Measurements from ENCODE around the gene FOXD4.
"Not testable (repeated sequence)": the region's sequence is repeated elsewhere in the genome, so short reads cannot be mapped to it uniquely, and the experiment has no call there.

Gene FOXD4

DNA sequence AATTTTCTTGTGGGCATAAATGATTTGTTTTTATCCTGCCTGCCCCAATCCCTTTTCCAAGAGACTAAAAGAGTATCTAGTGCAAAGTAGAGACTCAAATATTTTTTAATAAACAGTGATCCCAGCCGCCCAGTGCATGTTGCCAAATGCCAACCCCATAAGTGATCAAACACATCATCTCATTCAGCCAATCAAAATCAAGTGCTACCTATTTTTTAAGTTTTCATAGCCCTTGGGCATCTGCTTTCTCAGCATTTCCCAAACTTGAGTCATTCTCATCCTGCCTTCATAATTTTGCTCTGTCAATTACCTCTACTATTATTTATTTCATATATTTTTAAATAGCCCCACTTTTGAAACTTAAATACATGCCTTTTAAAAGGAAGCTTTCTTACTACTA is 27.4 kb downstream of the FOXD4 start:
- not testable (repeated sequence) for DNase-seq

DNA sequence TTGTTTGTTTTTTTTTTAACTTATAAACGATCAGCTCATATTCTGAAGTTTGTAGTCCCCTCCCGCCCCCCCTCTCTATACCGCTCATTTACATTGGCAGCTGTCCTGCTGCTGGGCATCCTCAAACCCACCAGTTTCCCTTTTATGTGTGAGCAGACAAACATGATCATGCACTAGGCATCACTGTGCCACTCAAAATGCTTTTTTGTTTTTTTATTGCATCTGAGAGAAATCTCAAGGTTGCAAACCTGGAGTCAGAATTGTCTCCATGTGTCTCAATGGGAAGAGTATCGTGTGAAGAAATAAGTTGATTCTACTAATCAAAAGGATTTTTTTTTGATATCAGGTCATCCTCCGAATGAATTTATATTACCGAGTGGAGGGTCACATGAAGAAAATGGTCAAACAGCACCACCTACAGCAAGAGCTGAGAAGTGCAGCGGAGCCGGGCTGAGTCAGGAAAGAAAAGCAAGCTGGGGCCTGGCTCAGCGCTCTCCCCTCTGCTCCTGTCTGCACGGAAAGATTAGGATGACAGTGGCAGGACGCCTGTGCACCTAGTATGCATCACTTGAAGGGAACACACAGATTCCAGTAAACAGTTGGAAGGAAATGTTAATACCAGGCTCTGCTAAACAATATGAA is 29.7 kb downstream of the FOXD4 start:
- DNase-seq, result not testable (repeated sequence)

DNA sequence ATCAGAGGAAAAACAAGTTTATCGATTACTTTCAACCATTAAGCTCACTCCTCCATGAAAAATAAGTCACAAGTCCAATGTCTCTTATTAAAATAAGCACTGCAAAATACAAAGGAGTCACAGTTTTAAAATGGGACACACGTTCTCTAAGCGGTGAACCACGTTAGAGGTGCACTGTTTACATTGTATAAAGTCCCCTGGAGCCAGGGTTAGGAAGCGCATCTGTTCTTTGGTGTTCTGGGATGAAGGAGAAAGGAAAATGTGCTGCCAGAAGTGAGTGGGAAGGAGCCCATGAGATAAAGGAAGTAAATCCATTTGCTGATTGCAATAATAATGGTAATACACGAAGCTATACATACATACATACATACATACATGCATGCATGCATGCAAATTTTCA is 30.4 kb downstream of the FOXD4 start:
- not testable (repeated sequence) for DNase-seq

DNA sequence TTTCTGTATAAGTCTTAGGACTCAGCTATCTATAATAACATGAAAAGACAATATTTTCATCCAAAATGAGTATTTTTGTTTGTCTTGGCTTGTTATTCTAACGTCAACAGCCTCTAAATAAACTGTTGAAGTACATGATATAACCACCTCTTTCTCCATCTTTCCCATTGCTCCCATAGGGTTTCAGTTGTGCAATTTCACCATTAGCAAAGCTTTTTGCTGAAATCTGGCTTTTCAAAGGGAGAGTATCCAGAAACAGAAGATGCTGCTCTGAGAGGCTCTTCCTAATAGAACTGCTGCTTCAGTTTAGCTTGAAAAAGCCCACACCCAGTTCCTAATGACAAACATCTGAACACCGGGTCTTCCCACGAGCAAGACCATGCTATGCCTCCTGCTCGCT is 31.1 kb downstream of the FOXD4 start:
- not testable (repeated sequence) for DNase-seq

DNA sequence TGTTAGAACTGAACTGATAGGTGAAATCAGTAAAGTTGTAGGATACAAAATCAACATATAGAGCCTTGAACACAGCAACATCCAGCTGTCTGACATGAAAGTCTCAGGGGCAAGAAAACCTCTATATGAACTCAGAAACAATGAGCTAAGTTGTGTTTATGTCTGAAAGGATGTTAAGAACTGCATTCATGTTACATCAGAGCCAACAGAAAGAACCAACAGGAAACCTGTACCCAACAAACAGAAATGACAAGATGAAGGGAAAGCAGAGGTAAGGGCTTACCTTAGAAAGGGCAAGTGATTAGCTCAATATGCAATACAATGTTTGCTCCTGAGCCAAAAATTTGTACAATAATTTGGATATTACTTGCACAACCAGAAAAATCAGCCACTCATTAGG is 31.5 kb downstream of the FOXD4 start:
- not testable (repeated sequence) for DNase-seq

DNA sequence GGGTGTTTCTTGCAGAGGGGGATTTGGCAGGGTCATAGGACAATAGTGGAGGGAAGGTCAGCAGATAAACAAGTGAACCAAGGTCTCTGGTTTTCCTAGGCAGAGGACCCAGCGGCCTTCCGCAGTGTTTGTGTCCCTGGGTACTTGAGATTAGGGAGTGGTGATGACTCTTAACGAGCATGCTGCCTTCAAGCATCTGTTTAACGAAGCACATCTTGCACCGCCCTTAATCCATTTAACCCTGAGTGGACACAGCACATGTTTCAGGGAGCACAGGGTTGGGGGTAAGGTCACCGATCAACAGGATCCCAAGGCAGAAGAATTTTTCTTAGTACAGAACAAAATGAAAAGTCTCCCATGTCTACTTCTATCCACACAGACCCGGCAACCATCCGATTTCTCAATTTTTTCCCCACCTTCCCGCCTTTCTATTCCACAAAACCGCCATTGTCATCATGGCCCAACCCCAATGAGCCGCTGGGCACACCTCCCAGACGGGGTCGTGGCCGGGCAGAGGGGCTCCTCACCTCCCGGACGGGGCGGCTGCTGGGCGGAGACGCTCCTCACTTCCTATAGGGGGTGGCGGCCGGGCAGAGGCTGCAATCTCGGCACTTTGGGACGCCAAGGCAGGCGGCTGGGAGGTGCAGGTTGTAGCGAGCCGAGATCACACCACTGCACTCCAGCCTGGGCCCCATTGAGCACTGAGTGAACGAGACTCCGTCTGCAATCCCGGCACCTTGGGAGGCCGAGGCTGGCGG is 35.1 kb downstream of the FOXD4 start:
- not testable (repeated sequence) for DNase-seq

DNA sequence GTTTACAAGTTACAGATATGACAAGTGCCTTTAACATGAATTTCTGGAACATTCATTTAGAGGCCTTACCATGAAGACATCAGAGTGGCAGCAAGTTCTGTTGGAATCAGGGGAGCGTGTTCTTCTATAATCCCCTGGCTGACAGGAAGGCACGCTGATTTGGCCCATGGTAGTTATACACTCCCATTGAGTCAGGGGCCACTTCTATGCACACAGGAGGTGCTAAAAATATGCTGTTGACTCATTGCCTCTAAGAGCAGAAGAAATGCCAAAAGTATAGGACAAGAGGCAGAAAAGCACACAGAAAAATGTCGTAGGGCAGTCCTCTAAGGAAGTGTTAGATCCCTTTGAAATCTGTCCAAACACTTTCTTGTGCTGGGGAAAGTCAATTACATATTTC is 39.9 kb downstream of the FOXD4 start:
- not testable (repeated sequence) for DNase-seq

DNA sequence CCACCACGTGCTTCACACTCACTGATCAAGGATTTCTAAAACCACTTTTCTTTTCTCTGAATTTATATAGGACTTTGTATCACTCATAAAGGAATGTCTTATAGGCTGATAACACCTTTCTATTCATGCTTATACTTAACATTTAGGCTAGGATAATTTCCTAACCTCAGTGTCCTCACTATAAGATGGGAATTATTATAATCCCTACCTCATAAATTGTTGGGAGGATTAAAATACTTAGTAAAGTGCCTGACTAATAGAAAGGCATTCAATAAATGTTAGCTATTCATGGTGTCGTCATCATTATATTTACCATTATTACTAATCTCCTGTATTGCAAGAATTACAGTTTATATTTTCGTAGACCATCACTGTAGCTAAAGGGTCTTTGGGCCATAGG is 41.8 kb downstream of the FOXD4 start:
- DNase-seq, result not testable (repeated sequence)

DNA sequence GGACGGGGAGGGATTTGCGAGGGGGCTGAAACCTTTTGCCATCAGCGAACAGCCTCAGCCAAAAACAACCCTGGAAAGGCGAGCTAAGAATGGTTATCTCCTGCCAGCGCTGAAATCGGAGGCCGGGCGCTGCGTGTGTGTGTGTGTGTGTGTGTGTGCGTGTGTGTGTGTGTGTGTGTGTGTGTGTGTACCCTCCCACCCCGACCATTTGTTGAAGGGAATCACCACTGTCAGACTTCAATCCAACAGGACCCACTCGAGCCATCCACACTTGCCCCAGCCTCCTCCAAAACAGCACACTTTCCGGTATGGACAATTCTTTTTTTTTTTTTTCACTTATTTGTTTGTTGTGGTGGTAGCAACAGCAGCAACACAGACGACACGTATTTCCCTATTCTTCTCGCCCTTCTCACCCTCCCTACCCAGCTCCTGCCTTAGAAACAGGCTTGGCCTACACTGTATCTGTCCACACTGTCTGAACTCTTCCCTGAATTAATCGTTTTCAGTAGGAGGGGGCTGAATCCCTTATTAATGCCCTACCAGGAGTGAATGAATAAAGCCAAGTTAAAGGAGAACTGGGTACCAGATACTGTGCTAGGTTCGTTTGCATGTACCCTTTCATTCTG is 44.2 kb downstream of the FOXD4 start:
- not testable (repeated sequence) for DNase-seq

DNA sequence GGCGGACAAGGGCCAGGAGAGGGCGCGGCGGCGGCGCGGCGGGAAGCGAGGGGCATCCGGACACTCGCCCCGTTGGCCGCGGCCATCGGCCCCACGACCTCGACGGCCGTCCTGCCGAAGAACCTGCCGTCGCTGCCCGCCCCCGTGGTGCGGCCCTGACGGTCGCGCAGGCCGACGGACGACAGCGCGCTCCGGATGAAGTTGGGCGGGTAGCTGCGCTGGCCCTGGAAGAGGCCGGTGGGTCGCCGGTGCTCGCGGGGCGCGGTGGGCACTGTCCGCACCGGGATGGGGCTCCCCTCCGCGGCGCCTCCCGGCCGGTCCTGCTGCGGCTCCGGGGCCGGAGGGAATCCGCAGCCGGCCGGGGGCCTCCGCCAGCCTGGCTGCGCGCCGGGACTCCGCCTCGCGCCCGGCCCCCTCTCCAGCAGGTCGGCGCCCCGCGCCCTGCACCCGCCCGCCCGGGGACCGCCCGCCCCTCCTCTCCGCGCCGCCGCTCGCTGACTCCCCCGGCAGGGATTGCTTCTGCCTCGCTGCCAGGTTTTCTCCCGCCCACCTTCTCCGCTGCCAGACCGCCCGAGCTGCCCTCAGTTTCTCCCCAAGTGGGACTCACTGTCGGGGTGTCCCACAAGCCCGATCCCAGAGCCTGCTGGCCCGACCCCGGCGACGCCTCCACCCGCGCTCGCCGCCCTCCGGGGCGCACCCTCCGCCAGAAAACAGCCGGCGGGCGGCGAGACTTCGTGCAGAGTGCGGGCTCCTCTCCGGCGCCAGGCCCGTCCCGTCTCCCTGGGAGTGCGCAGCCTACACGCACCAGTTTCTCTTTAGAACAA is 44.9 kb downstream of the FOXD4 start:
- DNase-seq, result peak; percentile 22
